LNCaP clone FGC (cell line): ENCODE results near the gene ESR2.

Experiments
- DNase-seq: peaks from one replicate; pipeline ENCODE4 v3.0.0-alpha.2; 2011; ENCODE audit warnings: low read depth
- H3K4me3 ChIP-seq: 2 replicates; pipeline ENCODE4 v1.5.1; 2011; ENCODE audit warnings: mild to moderate bottlenecking, low read depth, low read length, control low read depth
- CTCF ChIP-seq: IDR thresholded peaks from 2 replicates; pipeline ENCODE4 v1.5.1; 2012; ENCODE audit warnings: mild to moderate bottlenecking; ENCODE audit not compliant: control insufficient read depth, insufficient read depth; ENCODE audit errors: extremely low read depth

Gene ESR2

GRCh38 chr14:64210216-64210615 lies 84.0 kb downstream of the ESR2 start:
- H3K4me3 ChIP-seq: no peak overlapping the region
- no peak for TF ChIP-seq CTCF
- no peak for DNase-seq

GRCh38 chr14:64209444-64210131 lies 84.6 kb downstream of the ESR2 start:
- no peak overlapping the region for H3K4me3 ChIP-seq
- DNase-seq: no peak
- TF ChIP-seq CTCF: no peak

- H3K4me3 ChIP-seq: no peak overlapping the region
- DNase-seq: no peak
- no peak for TF ChIP-seq CTCF
Observed at GRCh38 chr14:64208981-64209380, 85.2 kb downstream of the ESR2 start.

GRCh38 chr14:64208261-64208660 lies 85.9 kb downstream of the ESR2 start:
- DNase-seq: no peak
- TF ChIP-seq CTCF: 0 out of 2 replicates have a peak, but pooled peaks have one; percentile 3
- no peak overlapping the region for H3K4me3 ChIP-seq

- TF ChIP-seq CTCF: no peak
- no peak for DNase-seq
- no peak overlapping the region for H3K4me3 ChIP-seq
Observed at GRCh38 chr14:64203366-64204006, 90.7 kb downstream of the ESR2 start.

GRCh38 chr14:64202716-64203115 lies 91.5 kb downstream of the ESR2 start:
- no peak for TF ChIP-seq CTCF
- no peak overlapping the region for H3K4me3 ChIP-seq
- DNase-seq: no peak
